Colon (tissue), 2 donors: ENCODE results near the gene COX7A1.

Experiments
- FAIRE-seq: peaks from 2 replicates; lab custom pipeline; 2012; peaks lifted over from hg19 to GRCh38; lab: Jason Lieb, UNC
- donor health status: control.
- donor health status: control.

Gene COX7A1

GRCh38 chr19:36111200-36111539 lies 41.1 kb downstream of the COX7A1 start:
- FAIRE-seq, result no peak

DNA sequence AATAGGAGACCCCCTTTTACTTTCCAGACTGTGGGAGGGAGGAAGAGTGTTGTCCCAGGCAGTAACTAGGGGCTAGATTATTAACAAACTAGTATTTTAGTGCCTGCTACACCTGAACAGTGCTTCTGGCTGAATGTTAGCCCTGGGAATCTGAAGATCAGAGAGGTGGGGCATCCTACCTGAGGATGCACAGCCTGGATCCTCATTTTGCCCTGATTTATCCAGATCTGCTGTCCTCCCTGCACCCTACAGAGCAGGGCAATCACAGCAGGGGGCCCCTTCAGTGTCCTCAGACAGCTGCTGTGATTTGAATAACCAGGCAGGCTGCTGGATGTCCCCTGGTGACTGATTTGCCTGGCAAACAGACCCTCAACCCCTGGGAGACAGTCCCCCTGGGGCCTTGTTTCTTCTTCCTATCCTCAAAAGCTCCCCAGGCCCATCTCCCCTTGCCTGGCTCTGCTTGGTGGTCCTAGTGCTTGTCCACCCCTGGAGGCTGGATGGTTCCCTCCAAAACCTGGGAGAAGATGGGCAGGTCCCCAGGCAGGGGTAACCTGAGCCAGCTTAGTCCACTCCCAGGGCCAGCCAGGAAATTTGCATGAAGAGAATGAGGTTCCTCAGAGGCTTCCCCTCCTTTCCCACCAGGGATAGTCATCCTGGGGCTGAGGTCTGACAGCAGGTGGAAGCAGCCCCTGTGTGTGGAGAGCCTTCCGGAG lies 41.6 kb downstream of the COX7A1 start, which contains the start of gene OVOL3:
Gene OVOL3 (plus strand): TSS at position 657 of the 713 bp plus-strand sequence. CDS start 60 bp downstream, outside the sequence.
- FAIRE-seq, result no peak

DNA sequence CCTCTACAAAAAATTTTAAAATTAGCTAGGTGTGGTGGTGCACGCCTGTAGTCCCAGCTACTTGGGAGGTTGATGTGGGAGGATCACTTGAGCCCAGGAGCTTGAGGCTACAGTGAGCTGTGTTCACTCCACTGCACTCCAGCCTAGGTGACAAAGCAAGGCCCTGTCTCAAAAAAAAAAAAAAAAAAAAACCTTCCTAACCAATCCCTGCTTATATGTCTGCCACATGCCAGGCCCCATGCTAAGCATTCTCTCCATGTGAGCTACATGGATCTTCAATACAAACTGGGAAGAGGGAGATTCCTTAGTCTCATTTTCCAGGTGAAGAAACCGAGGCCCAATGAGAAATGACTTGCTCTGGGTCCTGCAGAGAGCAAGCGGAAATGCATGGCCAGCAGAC lies 43.6 kb downstream of the COX7A1 start:
- FAIRE-seq, result no peak

- no peak for FAIRE-seq
Measured at GRCh38 chr19:36106991-36107390, 45.3 kb downstream of the COX7A1 start.

GRCh38 chr19:36106441-36106840 lies 45.8 kb downstream of the COX7A1 start:
- FAIRE-seq, result no peak

DNA sequence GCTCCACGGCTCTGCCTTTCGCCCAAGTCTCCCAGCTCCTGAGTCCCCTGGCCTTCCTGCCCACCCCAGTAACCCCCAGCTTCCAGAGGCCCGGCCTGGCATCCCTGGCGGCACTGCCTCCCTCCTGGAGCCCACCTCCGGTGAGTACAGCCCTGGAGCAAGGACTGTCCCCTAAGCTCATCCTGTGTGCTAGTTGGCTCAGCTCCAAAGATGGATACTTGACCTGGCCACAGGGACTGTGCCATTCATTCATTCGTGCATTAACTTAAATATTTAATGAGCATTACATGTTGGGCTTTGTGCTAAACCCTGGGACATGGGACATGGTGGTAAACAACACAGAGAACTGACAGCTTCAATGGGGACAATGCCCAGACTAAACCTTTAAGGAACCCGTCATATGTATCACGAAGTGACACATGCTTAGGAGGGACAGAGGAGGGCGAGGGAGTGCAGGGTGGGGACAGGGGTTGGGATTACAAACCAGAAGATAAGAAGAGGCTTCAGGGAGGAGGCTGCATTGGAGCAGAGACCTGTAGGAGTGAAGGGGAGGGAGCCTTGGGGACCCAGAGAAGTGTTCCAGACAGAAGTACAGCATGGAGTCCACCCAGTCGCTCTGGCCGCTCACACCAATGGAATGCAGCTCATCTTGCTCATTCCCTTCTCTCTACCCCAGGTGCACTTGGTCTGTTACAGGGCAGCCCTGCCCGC lies 48.2 kb downstream of the COX7A1 start:
- FAIRE-seq, result no peak

DNA sequence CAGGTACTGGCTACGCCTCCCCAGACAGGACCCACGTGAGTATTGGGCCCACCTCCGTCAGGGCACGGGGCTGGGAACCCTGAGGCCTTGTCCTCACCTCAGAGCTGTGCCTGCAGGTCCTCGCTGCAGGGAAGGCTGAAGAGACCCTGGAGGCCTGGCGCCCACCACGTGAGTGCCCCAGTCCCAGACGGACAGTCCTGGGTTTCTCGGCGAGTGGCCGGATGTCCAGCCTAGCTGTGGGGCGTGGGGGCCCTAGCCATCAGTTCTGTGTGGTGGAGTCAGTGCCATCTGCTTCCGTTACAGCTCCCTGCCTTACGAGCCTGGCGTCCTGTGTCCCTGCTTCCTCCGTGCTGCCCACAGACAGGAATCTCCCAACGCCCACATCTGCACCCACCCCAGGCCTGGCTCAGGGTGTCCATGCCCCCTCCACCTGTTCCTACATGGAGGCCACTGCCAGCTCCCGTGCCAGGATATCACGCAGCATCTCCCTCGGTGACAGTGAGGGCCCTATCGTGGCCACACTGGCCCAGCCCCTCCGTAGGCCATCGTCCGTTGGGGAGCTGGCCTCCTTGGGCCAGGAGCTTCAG lies 49.1 kb downstream of the COX7A1 start:
- FAIRE-seq, result no peak

GRCh38 chr19:36101550-36102327 lies 50.5 kb downstream of the COX7A1 start:
- no peak for FAIRE-seq
